PC-9 (cell line): Measurements from ENCODE around the gene AIG1. TPM values are rescaled to one million over a fixed set of nuclear protein-coding genes. Genes with fewer than 3 reads are reported as not detected.

Experiments
- BruUV-seq: library from RNA; stranded (reverse); fragments of 400-500 nt; replicated peaks from 2 replicates; lab custom pipeline; 2021; lab: Mats Ljungman, UMichigan
- CTCF ChIA-PET: fragments of 300-600 bp; sonication (Branson Sonifier 250); formaldehyde crosslinking; loops from one replicate; lab custom pipeline; 2022; ENCODE audit warnings: antibody characterized with exemption; lab: Charles Lee
- POLR2A ChIA-PET: fragments of 300-600 bp; sonication (Branson Sonifier 250); formaldehyde crosslinking; loops from one replicate; lab custom pipeline; 2022; ENCODE audit warnings: antibody characterized with exemption; ENCODE audit not compliant: unreplicated experiment; lab: Charles Lee
- DNase-seq, 2 experiments: peaks; one replicate each; pipeline versions ENCODE4 v3.0.0 to v3.0.0-alpha.2; 2015 to 2022; ENCODE audit warnings: mixed read lengths in 1 of 2
- H2AFZ ChIP-seq: fragments of 200-600 bp; sonication (generic); 2 replicates; pipeline ENCODE4 v1.8.1; 2017; ENCODE audit warnings: antibody characterized with exemption
- H3F3A ChIP-seq: fragments of 200-600 bp; sonication (generic); 2 replicates; pipeline ENCODE4 v1.8.1; 2017; ENCODE audit warnings: antibody characterized with exemption, mild to moderate bottlenecking, low read depth; ENCODE audit not compliant: insufficient read depth
- H3K27ac ChIP-seq: fragments of 200-600 bp; sonication (generic); 2 replicates; pipeline ENCODE4 v1.6.1; 2016; ENCODE audit warnings: mixed run types
- H3K27me3 ChIP-seq: fragments of 200-600 bp; sonication (generic); 2 replicates; pipeline ENCODE4 v1.6.1; 2016; ENCODE audit warnings: low read depth, mixed run types; ENCODE audit not compliant: insufficient read depth
- H3K36me3 ChIP-seq: fragments of 200-600 bp; sonication (generic); 2 replicates; pipeline ENCODE4 v1.6.1; 2016; ENCODE audit warnings: low read depth, mixed run types
- H3K4me1 ChIP-seq: fragments of 200-600 bp; sonication (generic); replicated peaks from 2 replicates; pipeline ENCODE4 v1.6.1; 2016; ENCODE audit warnings: mixed run types; ENCODE audit not compliant: insufficient read depth
- H3K4me2 ChIP-seq: fragments of 200-600 bp; sonication (generic); 2 replicates; pipeline ENCODE4 v1.6.1; 2017; ENCODE audit warnings: mixed run types
- H3K4me3 ChIP-seq: fragments of 200-600 bp; sonication (generic); 2 replicates; pipeline ENCODE4 v1.6.1; 2016; ENCODE audit warnings: mixed run types
- H3K79me2 ChIP-seq: fragments of 200-600 bp; sonication (generic); 2 replicates; pipeline ENCODE4 v1.6.1; 2017; ENCODE audit warnings: low read depth, mixed run types
- H3K9me2 ChIP-seq: fragments of 200-600 bp; sonication (generic); 2 replicates; pipeline ENCODE4 v1.8.1; 2017; ENCODE audit warnings: mild to moderate bottlenecking; ENCODE audit not compliant: insufficient read depth
- H3K9me3 ChIP-seq: fragments of 200-600 bp; sonication (generic); 2 replicates; pipeline ENCODE4 v1.8.1; 2016; ENCODE audit warnings: low read depth; ENCODE audit not compliant: insufficient read depth
- H4K20me1 ChIP-seq: fragments of 200-600 bp; sonication (generic); 2 replicates; pipeline ENCODE4 v1.8.1; 2017; ENCODE audit not compliant: insufficient read depth
- CTCF ChIP-seq: fragments of 200-600 bp; sonication (generic); conservative IDR thresholded peaks from 2 replicates; pipeline ENCODE4 v1.6.1; 2017; ENCODE audit warnings: mixed run types, antibody characterized with exemption, mild to moderate bottlenecking, moderate library complexity
- EZH2 ChIP-seq: fragments of 200-600 bp; sonication (generic); IDR thresholded peaks from 2 replicates; pipeline ENCODE4 v1.8.0; 2017; ENCODE audit warnings: antibody characterized with exemption, low read depth
- intact Hi-C: fragments of 100-400 bp; cut with micrococcal nuclease; formaldehyde crosslinking; loops from one replicate; pipeline ENCODE4 v1.10.0; 2022; ENCODE audit not compliant: unreplicated experiment
- total RNA-seq: library from RNA; stranded (reverse); gene quantifications from 2 replicates; pipeline ENCODE4 v1.2.3, GENCODE V29; 2021

The AIG1 gene
- total RNA-seq, 1 experiment from 2014 or later, result 37.7 TPM

GRCh38 chr6:143258945-143259344 is 198.3 kb downstream of the AIG1 start:
- H3K36me3 ChIP-seq, result no peaks in the 10 kb centered on the region
- no peak overlapping the region for H2AFZ ChIP-seq
- ChIA-PET CTCF (no interaction called here), POLR2A (no interaction called here)
- no peak overlapping the region for H3K4me3 ChIP-seq
- H4K20me1 ChIP-seq, result no peaks in the 10 kb centered on the region
- no peak overlapping the region for H3K4me2 ChIP-seq
- H3K4me1 ChIP-seq, result no peaks in the 10 kb centered on the region; the same call in 1 of the 2 replicates
- H3K9me3 ChIP-seq, result no peaks in the 10 kb centered on the region
- intact Hi-C loops, result no loop called here
- H3K27ac ChIP-seq, result no peak overlapping the region
- no peaks in the 10 kb centered on the region for H3K27me3 ChIP-seq
- H3K79me2 ChIP-seq, result no peaks in the 10 kb centered on the region
- BruUV-seq, result no TSS peak
- no peaks in the 10 kb centered on the region for H3K9me2 ChIP-seq
- no peaks in the 10 kb centered on the region for H3F3A ChIP-seq
- DNase-seq, result no peak
- TF ChIP-seq EZH2 (no peak), CTCF (no peak)

GRCh38 chr6:143260857-143261256 is 200.2 kb downstream of the AIG1 start:
- no TSS peak for BruUV-seq
- Histone ChIP-seq H3K4me1 (no peaks in the 10 kb centered on the region; the same call in 1 of the 2 replicates), H3K27me3 (no peaks in the 10 kb centered on the region), H3K36me3 (no peaks in the 10 kb centered on the region), H4K20me1 (no peaks in the 10 kb centered on the region), H2AFZ (no peak overlapping the region), H3K27ac (no peak overlapping the region), H3F3A (no peaks in the 10 kb centered on the region), H3K4me2 (no peak overlapping the region), H3K4me3 (no peak overlapping the region), H3K79me2 (no peaks in the 10 kb centered on the region), H3K9me3 (no peaks in the 10 kb centered on the region), H3K9me2 (no peaks in the 10 kb centered on the region)
- peak; percentile 2 to 54 for DNase-seq
- CTCF ChIA-PET, result no interaction called here
- intact Hi-C loops, result no loop called here
- POLR2A ChIA-PET, result interaction anchor here (0.6 kb wide), 1 partner anchor 17 kb away, joined by 7 read pairs; no protein-coding TSS in a partner anchor
- TF ChIP-seq EZH2 (no peak), CTCF (no peak)

- no peaks in the 10 kb centered on the region for H3K9me2 ChIP-seq
- no peaks in the 10 kb centered on the region for H3K9me3 ChIP-seq
- H3K79me2 ChIP-seq, result no peaks in the 10 kb centered on the region
- H3K27me3 ChIP-seq, result no peaks in the 10 kb centered on the region
- H3K4me1 ChIP-seq, result no peaks in the 10 kb centered on the region; the same call in 1 of the 2 replicates
- H4K20me1 ChIP-seq, result no peaks in the 10 kb centered on the region
- H3F3A ChIP-seq, result no peaks in the 10 kb centered on the region
- no peak overlapping the region for H3K27ac ChIP-seq
- H3K4me3 ChIP-seq, result no peak overlapping the region
- ChIA-PET POLR2A (no interaction called here), CTCF (no interaction called here)
- intact Hi-C loops, result no loop called here
- TF ChIP-seq EZH2 (no peak), CTCF (no peak)
- H3K4me2 ChIP-seq, result no peak overlapping the region
- no peak for DNase-seq
- no peaks in the 10 kb centered on the region for H3K36me3 ChIP-seq
- no TSS peak for BruUV-seq
- H2AFZ ChIP-seq, result no peak overlapping the region
These were observed 201.3 kb downstream of the AIG1 start for GRCh38 chr6:143261899-143262436.
